Breast epithelium (tissue), 3 donors: ENCODE measurements around the gene SRGAP3.

Experiments used
- CTCF ChIP-seq, 3 donors: fragments of 450-650 bp; IDR thresholded peaks; one replicate each; pipeline ENCODE4 v1.5.1; 2016 to 2017; ENCODE audit warnings: antibody characterized with exemption in 3 of 3, mild to moderate bottlenecking in 3 of 3, moderate library complexity in 3 of 3
- POLR2A ChIP-seq: fragments of 450-650 bp; IDR thresholded peaks from one replicate; pipeline ENCODE4 v1.6.1; 2016; ENCODE audit warnings: antibody characterized with exemption, mild to moderate bottlenecking, moderate library complexity
- POLR2AphosphoS5 ChIP-seq, 3 donors: sonication (generic); formaldehyde crosslinking; IDR thresholded peaks; one replicate each; pipeline ENCODE4 v1.6.1; 2017; ENCODE audit warnings: antibody characterized with exemption in 3 of 3

GRCh38 chr3:9211155-9211950, 38.1 kb downstream of the SRGAP3 start:
- TF ChIP-seq CTCF (IDR thresholded peaks at IDR 0.05) (no peak), POLR2A (no peak), POLR2AphosphoS5 (IDR thresholded peaks at IDR 0.05) (no peak)
